Right lobe of liver (tissue), 4 donors: ENCODE measurements around the gene CACNA1C.

Experiments used
- POLR2A ChIP-seq: fragments of 450-650 bp; IDR thresholded peaks from one replicate; pipeline ENCODE4 v1.6.1; 2017; ENCODE audit warnings: antibody characterized with exemption, mild to moderate bottlenecking
- TF ChIP-seq, protein P1 (sequence below), 4 donors: fragments of 200-600 bp in 3 of 4; fragments of 450-650 bp in 1 of 4; IDR thresholded peaks; one replicate each; pipeline versions ENCODE4 v1.5.1 to v1.8.0; 2016 to 2022; ENCODE audit warnings: antibody characterized with exemption in 4 of 4, mild to moderate bottlenecking in 2 of 4
- donor health status: DM: no; HTN: no; CAD: no.
- donor health status: DM: no; HTN: no; CAD: no.
- donor health status: DM: no; HTN: yes; CAD: no.

- no peak for TF ChIP-seq POLR2A
- TF ChIP-seq, protein P1, sequence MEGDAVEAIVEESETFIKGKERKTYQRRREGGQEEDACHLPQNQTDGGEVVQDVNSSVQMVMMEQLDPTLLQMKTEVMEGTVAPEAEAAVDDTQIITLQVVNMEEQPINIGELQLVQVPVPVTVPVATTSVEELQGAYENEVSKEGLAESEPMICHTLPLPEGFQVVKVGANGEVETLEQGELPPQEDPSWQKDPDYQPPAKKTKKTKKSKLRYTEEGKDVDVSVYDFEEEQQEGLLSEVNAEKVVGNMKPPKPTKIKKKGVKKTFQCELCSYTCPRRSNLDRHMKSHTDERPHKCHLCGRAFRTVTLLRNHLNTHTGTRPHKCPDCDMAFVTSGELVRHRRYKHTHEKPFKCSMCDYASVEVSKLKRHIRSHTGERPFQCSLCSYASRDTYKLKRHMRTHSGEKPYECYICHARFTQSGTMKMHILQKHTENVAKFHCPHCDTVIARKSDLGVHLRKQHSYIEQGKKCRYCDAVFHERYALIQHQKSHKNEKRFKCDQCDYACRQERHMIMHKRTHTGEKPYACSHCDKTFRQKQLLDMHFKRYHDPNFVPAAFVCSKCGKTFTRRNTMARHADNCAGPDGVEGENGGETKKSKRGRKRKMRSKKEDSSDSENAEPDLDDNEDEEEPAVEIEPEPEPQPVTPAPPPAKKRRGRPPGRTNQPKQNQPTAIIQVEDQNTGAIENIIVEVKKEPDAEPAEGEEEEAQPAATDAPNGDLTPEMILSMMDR (IDR thresholded peaks at IDR 0.05) = no peak
These were observed 174.6 kb downstream of the CACNA1C start for GRCh38 chr12:2227360-2227759.
